Upper lobe of left lung (tissue), 6 donors: ENCODE measurements around the gene DPF3. TPM values are rescaled to one million over a fixed set of nuclear protein-coding genes. Genes with fewer than 3 reads are reported as not detected.

ENCODE experiments used
- ATAC-seq, 2 donors: fragments of 200-7000 bp; cut with Tn5 transposase; one replicate each; pipeline ENCODE4 v1.9.1; 2022; ENCODE audit warnings: mild to moderate bottlenecking in 2 of 2, moderate library complexity in 2 of 2; ENCODE audit not compliant: low FRiP score in 2 of 2
- DNase-seq, 2 donors: peaks; one replicate each; pipeline ENCODE4 v3.0.0-alpha.2; 2019 to 2020
- H3K27ac ChIP-seq, 4 donors: fragments of 200-600 bp; sonication (generic); one replicate each; pipeline ENCODE4 v1.5.1; 2016 to 2019
- H3K27me3 ChIP-seq, 4 donors: fragments of 200-600 bp; sonication (generic); one replicate each; pipeline ENCODE4 v1.5.1; 2017 to 2019
- H3K36me3 ChIP-seq, 4 donors: fragments of 200-600 bp; sonication (generic); one replicate each; pipeline ENCODE4 v1.5.1; 2016 to 2019
- H3K4me1 ChIP-seq, 4 donors: fragments of 200-600 bp; sonication (generic); one replicate each; pipeline ENCODE4 v1.5.1; 2018 to 2019
- H3K4me3 ChIP-seq, 4 donors: fragments of 200-600 bp; sonication (generic); one replicate each; pipeline ENCODE4 v1.5.1; 2017 to 2019; ENCODE audit warnings: mild to moderate bottlenecking in 2 of 4, moderate library complexity in 1 of 4
- H3K9me3 ChIP-seq, 4 donors: fragments of 200-600 bp; sonication (generic); one replicate each; pipeline ENCODE4 v1.5.1; 2018 to 2019
- CTCF ChIP-seq, 6 experiments: fragments of 450-650 bp in 4 of 6; fragments of 200-600 bp in 2 of 6; sonication (generic) in 2 of 6; IDR thresholded peaks; one replicate each; pipeline ENCODE4 v1.5.1; 2016 to 2019; ENCODE audit warnings: antibody characterized with exemption in 6 of 6
- EP300 ChIP-seq, 4 donors: sonication (generic); formaldehyde crosslinking; IDR thresholded peaks; one replicate each; pipeline ENCODE4 v1.5.1; 2017; ENCODE audit warnings: antibody characterized with exemption in 4 of 4, control low read depth in 2 of 4
- POLR2A ChIP-seq, 4 donors: fragments of 450-650 bp; IDR thresholded peaks; one replicate each; pipeline ENCODE4 v1.5.1; 2016 to 2017; ENCODE audit warnings: antibody characterized with exemption in 4 of 4, mild to moderate bottlenecking in 2 of 4
- POLR2AphosphoS5 ChIP-seq, 2 donors: sonication (generic); formaldehyde crosslinking; IDR thresholded peaks; one replicate each; pipeline ENCODE4 v1.5.1; 2017; ENCODE audit warnings: antibody characterized with exemption in 2 of 2
- WGBS, 2 donors: methylation state at CpG; one replicate each; pipeline ENCODE4 v1.1.5; 2017 to 2018; 5-methylcytosine and 5-hydroxymethylcytosine counted together
- total RNA-seq, 6 donors: library from RNA; depleted of rRNA in 4 of 6; stranded (reverse); fragments of >200 nt in 4 of 6; gene quantifications; one replicate each; pipeline versions ENCODE4 v1.1.0 to v1.2.1, GENCODE V29; 2016 to 2021
- donor health status: DM: no; HTN: no; CAD: no; lungs with moderate emphysema.
- donor health status: DM: no; HTN: yes; CAD: no; lungs with severe emphysema.

The DPF3 gene
- total RNA-seq, 6 donors from 2014 or later: 0.30 to 1.3 (median 1.0) TPM

DNA sequence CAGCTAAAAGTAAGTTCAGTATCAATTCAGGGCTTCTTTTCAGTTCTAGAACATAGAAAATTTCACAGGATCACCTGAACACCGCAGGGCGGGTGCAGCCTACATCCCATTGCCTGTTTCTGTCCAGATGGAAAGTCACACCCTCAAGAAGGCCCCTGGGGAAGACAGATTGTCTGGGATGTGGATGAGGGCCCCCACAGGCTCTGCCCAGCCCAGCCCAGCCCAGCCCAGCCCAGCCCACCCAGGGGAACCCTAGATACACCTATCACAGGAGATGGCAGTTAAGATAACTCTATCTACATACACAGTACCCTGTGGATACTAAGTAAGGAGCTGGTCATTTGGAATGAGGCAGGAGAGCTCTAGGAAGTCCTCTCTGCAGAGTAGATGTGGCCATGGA lies 68.4 kb downstream of the DPF3 start:
- Histone ChIP-seq H3K36me3 (no peaks in the 10 kb centered on the region), H3K4me3 (no peak overlapping the region), H3K4me1 (no peaks in the 10 kb centered on the region), H3K9me3 (no peaks in the 10 kb centered on the region), H3K27me3 (no peaks in the 10 kb centered on the region), H3K27ac (no peak overlapping the region)
- DNase-seq (no peak), ATAC-seq (no peak)
- no peak for TF ChIP-seq POLR2AphosphoS5 (IDR thresholded peaks at IDR 0.05)
- TF ChIP-seq CTCF (IDR thresholded peaks at IDR 0.05): no peak
- TF ChIP-seq POLR2A (IDR thresholded peaks at IDR 0.05): no peak
- TF ChIP-seq EP300 (IDR thresholded peaks at IDR 0.05): no peak
- WGBS, 2 donors: 100% methylated on average over 1 to 2 of the region's 2 CpGs

DNA sequence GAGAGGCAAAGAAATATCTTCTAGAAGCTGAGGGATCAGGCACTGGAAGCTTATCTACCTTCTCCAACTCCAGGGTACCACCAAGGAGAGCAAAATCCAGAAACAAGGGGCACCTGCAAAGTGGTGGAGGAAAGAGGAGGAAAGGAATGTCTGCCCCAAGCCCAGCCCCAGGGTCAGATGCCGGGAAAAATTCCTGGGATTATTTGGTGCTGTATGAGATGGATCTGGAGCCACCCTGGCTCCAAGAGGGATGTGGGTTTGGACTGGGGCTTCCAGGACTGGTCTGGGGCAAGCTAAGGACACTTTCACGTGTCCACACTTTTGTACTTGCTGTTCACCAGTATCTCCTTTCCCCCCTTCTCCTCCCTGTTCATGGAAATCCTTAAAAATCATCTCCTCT lies 69.8 kb downstream of the DPF3 start:
- no peak overlapping the region for H3K4me3 ChIP-seq
- H3K4me1 ChIP-seq: no peaks in the 10 kb centered on the region
- ATAC-seq (no peak), DNase-seq (no peak)
- TF ChIP-seq EP300 (IDR thresholded peaks at IDR 0.05) (no peak), POLR2AphosphoS5 (IDR thresholded peaks at IDR 0.05) (no peak), CTCF (IDR thresholded peaks at IDR 0.05) (no peak), POLR2A (IDR thresholded peaks at IDR 0.05) (no peak)
- H3K27ac ChIP-seq: no peak overlapping the region
- H3K27me3 ChIP-seq: no peaks in the 10 kb centered on the region
- WGBS, 2 donors: 76 to 89% methylated on average over 2 of the region's 2 CpGs
- H3K9me3 ChIP-seq: peaks cover 0 to 5% (median 1%) of the 10 kb centered on the region in 4 donors
- no peaks in the 10 kb centered on the region for H3K36me3 ChIP-seq

DNA sequence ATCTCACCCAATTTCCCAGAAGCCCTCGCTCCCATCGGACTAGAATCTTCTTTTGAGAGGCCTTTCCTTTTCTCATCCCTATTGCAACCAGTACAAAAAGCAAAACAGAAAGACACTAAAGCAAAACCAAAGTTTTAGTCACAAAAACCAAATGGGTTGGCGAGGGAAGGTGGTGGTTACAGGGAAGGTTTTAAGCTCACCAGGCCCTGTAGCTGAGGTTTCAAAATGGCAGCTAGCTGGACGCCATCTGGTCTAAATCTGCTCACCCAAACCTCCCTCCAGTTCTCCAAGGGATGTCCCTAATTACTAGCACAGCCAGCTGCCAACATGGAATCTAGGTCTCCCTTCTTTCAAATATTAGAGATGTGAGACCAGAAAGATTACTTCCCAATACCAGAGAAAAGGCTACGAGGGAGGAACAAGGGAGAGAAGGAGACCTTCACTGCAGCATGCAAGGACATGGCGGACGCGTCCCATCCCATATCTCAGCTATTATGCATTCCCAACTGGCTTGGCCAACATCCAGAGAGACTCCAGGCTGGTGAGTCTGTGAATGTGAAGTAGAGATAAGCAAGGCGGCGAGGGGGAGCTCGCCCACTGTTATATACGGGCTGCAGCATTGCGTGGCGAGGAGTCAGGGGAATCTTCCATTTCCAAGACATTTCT lies 70.8 kb downstream of the DPF3 start:
- ATAC-seq: no peak
- Histone ChIP-seq H3K9me3 (peaks cover 0 to 8% (median 2%) of the 10 kb centered on the region in 4 donors), H3K4me3 (no peak overlapping the region), H3K4me1 (no peaks in the 10 kb centered on the region), H3K27ac (no peak overlapping the region), H3K36me3 (no peaks in the 10 kb centered on the region), H3K27me3 (no peaks in the 10 kb centered on the region)
- TF ChIP-seq CTCF (IDR thresholded peaks at IDR 0.05): no peak
- TF ChIP-seq POLR2AphosphoS5 (IDR thresholded peaks at IDR 0.05): no peak
- TF ChIP-seq EP300 (IDR thresholded peaks at IDR 0.05): no peak
- TF ChIP-seq POLR2A (IDR thresholded peaks at IDR 0.05): no peak
- no peak for DNase-seq
- WGBS, 2 donors: 92 to 95% methylated on average over 14 of the region's 14 CpGs

GRCh38 chr14:72818998-72819397 lies 74.9 kb downstream of the DPF3 start:
- Histone ChIP-seq H3K4me1 (no peaks in the 10 kb centered on the region), H3K9me3 (peaks cover 0 to 8% (median 2%) of the 10 kb centered on the region in 4 donors), H3K27ac (no peak overlapping the region), H3K4me3 (no peak overlapping the region), H3K27me3 (no peaks in the 10 kb centered on the region), H3K36me3 (no peaks in the 10 kb centered on the region)
- DNase-seq: no peak
- 91 to 98% methylated on average over 3 of the region's 3 CpGs for WGBS, 2 donors
- TF ChIP-seq POLR2AphosphoS5 (IDR thresholded peaks at IDR 0.05): no peak
- no peak for TF ChIP-seq EP300 (IDR thresholded peaks at IDR 0.05)
- TF ChIP-seq POLR2A (IDR thresholded peaks at IDR 0.05): no peak
- no peak for TF ChIP-seq CTCF (IDR thresholded peaks at IDR 0.05)
- ATAC-seq: no peak

- Histone ChIP-seq H3K4me1 (no peaks in the 10 kb centered on the region), H3K4me3 (no peak overlapping the region), H3K36me3 (no peaks in the 10 kb centered on the region), H3K9me3 (peaks cover 0 to 8% (median 2%) of the 10 kb centered on the region in 4 donors), H3K27ac (no peak overlapping the region), H3K27me3 (no peaks in the 10 kb centered on the region)
- TF ChIP-seq EP300 (IDR thresholded peaks at IDR 0.05) (no peak), POLR2A (IDR thresholded peaks at IDR 0.05) (no peak), POLR2AphosphoS5 (IDR thresholded peaks at IDR 0.05) (no peak), CTCF (IDR thresholded peaks at IDR 0.05) (no peak)
- no peak for ATAC-seq
- 79 to 91% methylated on average over 2 of the region's 2 CpGs for WGBS, 2 donors
- DNase-seq: no peak
Observed at GRCh38 chr14:72816287-72816686, 77.6 kb downstream of the DPF3 start.
